Middle frontal gyrus (tissue), 1 donor: Measurements from ENCODE around the gene LYZL1.
"Not testable (repeated sequence)": the region's sequence is repeated elsewhere in the genome, so short reads cannot be mapped to it uniquely, and the experiment has no call there.

Experiments used
- DNase-seq: peaks from one replicate; pipeline ENCODE4 v3.0.0-alpha.2; 2015; ENCODE audit warnings: low spot score; ENCODE audit errors: extremely low spot score

Gene LYZL1

DNA sequence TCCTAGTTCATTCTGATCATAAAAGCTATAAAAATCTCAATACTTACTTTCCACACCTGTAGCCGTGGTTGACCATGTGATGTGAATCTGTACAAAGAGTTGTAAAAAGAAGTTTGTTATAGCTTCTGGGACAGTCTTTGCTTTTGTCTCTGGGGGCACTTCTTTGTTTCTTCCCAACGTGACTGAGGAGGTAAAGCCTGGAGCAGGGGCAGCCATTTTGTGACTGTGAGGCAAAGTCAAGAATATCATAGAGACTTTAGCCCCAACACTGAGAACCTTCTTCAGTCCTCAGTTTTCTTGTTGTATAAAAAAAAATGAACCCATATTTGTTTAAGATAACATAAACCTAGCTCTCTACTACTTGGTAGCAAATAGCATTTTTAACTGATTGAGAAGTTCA lies 29.4 kb upstream of the LYZL1 start:
- DNase-seq, result no peak

GRCh38 chr10:29263506-29263905 lies 25.4 kb upstream of the LYZL1 start:
- DNase-seq, result no peak

DNA sequence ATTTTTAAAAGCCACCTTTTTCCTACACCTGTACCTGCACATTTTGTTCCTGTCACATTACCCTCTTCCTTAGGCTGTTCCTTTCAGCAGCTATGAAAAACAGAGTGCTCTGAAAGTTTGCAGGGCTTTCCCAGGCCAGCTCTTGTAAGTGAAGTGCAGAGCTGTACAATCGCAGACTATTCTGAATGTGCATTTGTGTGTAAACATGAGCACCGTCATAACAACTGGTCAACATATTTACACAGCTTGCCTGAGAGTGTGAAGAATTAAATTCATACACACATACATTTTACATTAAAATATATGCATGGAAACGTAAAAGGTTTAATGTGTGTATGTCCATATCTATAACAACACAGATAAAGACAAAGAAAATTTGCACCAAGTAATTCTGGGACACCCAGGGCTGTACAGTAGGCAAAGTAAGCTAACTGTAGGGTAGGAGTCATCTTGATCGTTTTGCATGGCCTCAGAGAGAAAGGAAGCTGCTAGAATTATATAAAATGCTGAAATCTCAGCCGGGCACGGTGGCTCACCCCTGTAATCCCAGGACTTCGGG lies 23.6 kb upstream of the LYZL1 start:
- DNase-seq, result no peak

GRCh38 chr10:29266641-29267040 lies 22.2 kb upstream of the LYZL1 start:
- peak; percentile 22 for DNase-seq

DNA sequence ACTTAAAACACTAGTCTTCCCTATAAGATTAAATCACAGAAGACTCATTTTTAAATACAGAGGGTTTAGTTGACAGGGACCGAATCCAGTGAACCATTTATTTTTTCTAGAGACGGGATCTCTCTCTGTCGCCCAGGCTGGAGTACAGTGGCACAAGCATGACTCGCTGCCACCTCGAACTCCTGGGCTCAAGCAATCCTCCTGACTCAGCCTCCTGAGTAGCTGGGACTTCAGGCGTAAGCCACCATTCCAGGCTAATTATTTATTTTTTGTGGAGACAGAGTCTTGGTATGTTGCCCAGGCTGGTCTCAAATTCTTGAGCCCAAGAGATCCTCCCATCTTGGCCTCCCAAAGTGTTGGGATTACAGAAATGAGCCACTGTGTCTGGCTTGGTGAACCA lies 20.9 kb upstream of the LYZL1 start:
- no peak for DNase-seq

GRCh38 chr10:29269486-29269885 lies 19.4 kb upstream of the LYZL1 start:
- no peak for DNase-seq

- DNase-seq, result no peak
Measured at GRCh38 chr10:29270883-29271282, 18.0 kb upstream of the LYZL1 start.

DNA sequence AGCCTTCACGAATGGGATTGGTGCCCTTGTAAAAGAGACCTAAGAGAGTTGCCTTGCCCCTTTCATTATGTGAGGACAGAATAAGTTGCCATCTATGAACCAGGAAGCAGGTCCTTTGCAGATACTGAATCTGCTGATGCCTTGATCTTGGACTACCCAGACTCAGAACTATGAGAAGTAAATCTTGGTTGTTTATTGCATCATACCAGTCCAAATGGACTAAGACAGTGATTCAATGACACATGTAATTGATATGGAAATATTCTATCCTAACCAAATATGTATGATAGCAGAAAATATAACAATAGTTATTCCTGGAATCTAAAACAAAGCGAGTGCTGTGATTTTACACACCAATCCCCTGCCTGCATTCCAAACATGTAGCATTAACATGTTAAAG lies 17.0 kb upstream of the LYZL1 start:
- no peak for DNase-seq

DNA sequence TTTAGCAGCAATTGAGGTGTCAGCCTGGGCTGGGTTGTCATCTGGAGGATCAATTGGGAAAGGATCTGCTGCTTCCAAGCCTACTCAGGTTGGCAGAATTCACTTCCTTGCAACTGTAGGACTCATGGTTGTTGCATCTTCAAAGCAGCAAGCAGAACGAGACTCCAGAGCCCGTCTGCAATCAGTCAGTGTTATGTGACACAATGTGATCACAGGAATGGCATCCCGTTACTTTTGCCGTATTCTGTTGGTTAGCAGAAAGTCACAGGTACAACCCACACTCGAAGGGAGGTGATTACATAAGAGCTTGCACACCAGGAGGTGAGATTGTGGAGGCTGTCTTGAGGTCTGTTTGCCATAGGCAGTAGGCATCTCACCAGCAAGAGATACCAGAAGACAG lies 15.4 kb upstream of the LYZL1 start:
- no peak for DNase-seq

DNA sequence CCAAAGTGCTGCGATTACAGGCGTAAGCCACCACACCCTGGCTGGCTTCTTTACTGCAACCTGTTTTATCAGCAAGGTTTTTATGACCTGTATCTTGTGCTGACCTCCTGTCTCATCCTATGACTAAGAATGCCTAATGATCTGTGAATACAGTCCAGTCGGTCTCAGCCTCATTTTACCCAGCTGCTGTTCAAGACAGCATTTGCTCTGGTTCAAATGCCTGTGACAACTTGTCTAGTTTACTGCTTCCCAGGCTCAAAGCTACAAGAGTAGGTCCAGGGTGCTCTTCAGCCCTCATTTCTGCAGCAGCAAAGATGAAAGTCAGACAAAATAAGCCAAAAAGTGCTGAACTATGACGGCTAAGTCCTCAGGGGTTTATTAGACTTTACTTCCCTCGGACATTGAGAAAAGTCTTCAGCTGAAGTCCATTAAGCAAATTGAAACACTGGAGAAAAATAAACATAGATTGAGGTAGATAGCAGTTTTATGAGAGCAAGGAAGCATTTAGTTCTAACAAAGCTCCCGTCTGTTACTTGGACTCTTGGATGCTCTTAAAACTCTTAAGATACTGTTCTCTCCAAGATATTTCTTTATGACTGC lies 12.5 kb upstream of the LYZL1 start:
- DNase-seq, result no peak

- no peak for DNase-seq
Measured at GRCh38 chr10:29277296-29277695, 11.6 kb upstream of the LYZL1 start.

- no peak for DNase-seq
Measured at GRCh38 chr10:29279779-29280487, 8.9 kb upstream of the LYZL1 start.

DNA sequence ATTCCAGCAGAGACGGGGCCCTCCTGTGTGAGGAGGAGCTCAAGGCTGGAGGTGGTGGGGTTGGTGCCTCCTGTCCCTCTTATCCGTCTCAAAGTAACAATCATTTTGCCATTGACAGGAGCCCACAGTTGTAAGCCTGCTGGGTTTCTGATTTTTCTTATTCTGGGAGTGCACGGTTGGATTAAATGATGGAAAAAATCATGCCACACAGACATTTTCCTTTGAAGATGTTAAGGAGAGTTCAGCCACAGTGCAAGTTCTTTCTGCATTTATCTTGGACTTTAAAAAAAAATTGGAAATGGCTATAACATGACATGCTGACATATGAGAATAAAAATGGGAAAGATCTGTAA lies 8.4 kb upstream of the LYZL1 start:
- DNase-seq, result no peak

GRCh38 chr10:29285624-29286051 lies 3.2 kb upstream of the LYZL1 start:
- DNase-seq, result no peak

DNA sequence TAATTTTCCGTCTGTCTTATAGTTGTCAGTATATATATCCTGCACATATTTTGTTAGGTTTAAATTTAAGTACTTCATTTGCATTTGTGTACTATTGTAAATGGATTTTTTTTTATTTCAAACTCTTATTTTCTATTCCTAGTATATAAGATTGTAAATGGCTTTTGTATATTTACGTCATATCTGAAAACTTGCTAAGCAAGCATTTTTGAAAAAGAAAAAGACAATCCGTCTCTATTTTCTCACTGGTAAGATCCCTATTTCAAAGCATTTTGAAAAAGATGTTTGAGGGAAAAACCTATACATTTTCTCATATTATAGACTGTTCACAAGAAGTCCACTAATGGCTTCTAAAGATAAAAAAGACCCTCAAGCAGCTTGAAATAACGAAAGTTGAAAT lies 1.2 kb upstream of the LYZL1 start:
- DNase-seq, result no peak

DNA sequence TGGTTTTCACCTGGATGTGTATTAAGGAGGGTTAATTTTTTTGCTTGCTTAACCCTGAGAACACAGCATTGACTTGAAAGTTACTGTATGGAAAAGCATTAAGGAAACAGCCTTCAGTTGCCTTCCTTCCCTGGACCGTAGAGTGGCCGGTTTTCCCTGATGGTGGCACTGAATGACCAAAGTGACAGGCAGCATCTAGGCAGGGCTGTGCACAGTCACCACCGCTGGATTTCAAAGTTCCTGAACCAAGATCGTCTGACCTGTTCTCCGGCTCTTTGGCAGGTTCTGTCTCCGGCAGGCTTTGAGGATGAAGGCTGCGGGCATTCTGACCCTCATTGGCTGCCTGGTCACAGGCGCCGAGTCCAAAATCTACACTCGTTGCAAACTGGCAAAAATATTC lies 2.7 kb downstream of the LYZL1 start:
- DNase-seq, result not testable (repeated sequence)

DNA sequence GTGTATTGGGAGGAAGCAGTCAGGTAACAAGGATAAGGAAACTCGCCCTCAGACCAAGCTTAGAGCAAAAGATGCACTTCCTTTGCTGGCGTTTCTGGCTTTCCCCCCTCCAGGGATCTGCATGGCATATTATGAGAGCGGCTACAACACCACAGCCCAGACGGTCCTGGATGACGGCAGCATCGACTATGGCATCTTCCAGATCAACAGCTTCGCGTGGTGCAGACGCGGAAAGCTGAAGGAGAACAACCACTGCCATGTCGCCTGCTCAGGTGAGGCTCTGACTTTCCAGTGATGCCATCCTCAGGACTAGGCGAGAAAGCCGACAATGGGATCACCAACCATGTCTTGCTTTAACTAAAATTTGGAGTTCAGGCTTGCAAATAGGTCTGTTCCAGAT lies 3.5 kb downstream of the LYZL1 start:
- DNase-seq, result not testable (repeated sequence)

DNA sequence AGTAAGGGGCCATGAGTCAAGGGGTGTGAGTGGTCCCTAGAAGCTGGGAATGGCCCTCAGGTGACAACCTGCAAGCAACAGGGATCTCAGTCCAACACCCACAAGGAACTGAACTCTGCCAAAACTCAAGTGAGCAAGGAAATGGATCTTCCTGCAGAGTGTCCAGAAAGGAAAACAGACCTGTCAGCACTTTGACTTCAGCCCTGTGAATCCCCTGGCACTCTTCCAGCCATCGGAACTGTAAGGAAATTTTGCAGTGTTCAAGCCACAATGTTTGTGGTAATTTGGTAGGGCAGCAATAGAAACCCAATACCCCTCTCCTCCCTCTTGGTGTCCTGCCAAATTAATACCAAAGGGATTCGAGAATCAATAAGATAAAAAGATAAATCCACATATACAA lies 6.9 kb downstream of the LYZL1 start:
- DNase-seq, result no peak

DNA sequence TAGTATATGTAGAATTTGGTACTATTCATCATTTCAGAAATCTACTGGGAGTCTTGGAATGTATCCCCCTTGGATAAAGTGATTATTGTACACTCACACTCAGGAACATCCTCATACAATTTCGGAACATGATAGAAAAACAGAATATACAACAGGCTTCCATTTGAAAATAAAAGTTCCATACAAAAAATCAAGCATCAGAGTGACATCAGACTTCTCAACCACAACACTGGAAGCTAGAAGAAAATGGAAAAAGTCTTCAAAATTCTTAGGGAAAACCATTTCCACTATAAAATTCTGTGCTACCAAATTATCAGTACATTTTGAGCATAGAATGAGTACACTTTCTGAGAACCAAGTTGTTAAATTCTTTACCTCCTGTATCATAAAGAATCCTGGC lies 8.8 kb downstream of the LYZL1 start:
- DNase-seq, result no peak

- DNase-seq, result no peak
Measured at GRCh38 chr10:29301359-29301910, 12.6 kb downstream of the LYZL1 start.

GRCh38 chr10:29302499-29302898 lies 13.6 kb downstream of the LYZL1 start:
- DNase-seq, result no peak

DNA sequence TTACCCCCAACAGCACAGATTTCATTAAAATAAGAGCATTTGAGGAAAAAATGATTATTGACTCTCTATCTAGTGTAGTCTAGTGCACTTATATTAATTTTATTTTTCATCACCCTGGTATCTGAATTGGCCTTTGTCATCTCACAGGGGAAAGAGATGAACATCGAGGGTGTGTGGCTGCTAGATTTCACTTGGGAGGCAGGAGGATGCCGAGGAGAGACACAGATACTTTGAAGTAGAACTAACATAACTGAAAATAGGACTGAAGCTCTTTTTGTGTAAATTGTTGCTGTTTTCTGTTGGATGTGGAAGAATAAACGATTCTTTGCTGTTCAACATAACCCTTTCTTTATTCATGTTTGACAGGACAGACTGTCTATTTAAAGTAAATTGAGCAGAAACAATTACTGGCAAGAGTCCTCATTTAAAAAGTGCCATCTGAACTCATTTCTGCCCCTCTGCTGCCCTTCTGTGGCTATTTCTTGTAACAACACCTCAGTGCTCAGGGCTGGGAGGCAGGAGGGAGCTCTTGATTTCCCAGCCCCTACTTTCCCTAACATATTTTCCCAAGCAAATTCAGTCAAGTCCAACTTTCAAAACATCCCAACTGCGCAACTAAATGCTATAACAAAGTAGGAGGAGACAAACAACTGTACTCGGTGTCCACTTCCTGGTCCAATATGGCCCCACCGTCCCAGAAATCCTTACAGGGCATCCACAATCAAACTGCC lies 15.6 kb downstream of the LYZL1 start:
- DNase-seq, result peak; percentile 75
